ENCODE data around the gene PATE4. TPM values are rescaled to one million over a fixed set of nuclear protein-coding genes. Genes with fewer than 3 reads are reported as not detected.

The PATE4 gene
- total RNA-seq = not detected in 2 replicates

GRCh38 chr11:125833016-125833415 is at the start of gene PATE4:
PATE4 (plus strand) TSS chr11:125833316; CDS start chr11:125833360, 44 bp downstream.

GRCh38 chr11:125787827-125788226 is 45.3 kb upstream of the PATE4 start, which contains the start of gene PATE3:
PATE3 (plus strand) TSS chr11:125788127; CDS start chr11:125788152, 25 bp downstream.

GRCh38 chr11:125887373-125888324 is 54.5 kb downstream of the PATE4 start, which contains the start of gene HYLS1:
HYLS1 (plus strand) TSS chr11:125887668; CDS start chr11:125899369, 11,701 bp downstream.

Other genes with a start within 250 kb of the PATE4 start
- 189 and 225 TPM in 2 replicates for gene STT3A, start 240.5 kb upstream of the PATE4 start, total RNA-seq
- gene CHEK1, start 208.2 kb upstream of the PATE4 start, total RNA-seq = 31.8 and 34.8 TPM in 2 replicates
- gene ACRV1, start 152.5 kb upstream of the PATE4 start, total RNA-seq = not detected in 2 replicates
- not detected in 2 replicates for gene PATE1, start 87.0 kb upstream of the PATE4 start, total RNA-seq
- gene PATE2, start 54.5 kb upstream of the PATE4 start, total RNA-seq = 1.3 TPM in 1 of 2 replicates, not detected in the other
- gene PATE3, start 45.2 kb upstream of the PATE4 start, total RNA-seq = not detected in 2 replicates
- gene HYLS1, start 54.4 kb downstream of the PATE4 start, total RNA-seq = 10.3 and 11.2 TPM in 2 replicates
- 7.0 and 9.3 TPM in 2 replicates for gene PUS3, start 69.9 kb downstream of the PATE4 start, total RNA-seq
- gene DDX25, start 71.2 kb downstream of the PATE4 start, total RNA-seq = not detected in 2 replicates
- gene VSIG10L2, start 112.7 kb downstream of the PATE4 start, total RNA-seq = not detected in 2 replicates
- 0.67 and 1.7 TPM in 2 replicates for gene CDON, start 229.6 kb downstream of the PATE4 start, total RNA-seq

Data from mammary microvascular endothelial cell (primary cell).